K562 (cell line): ENCODE results near the gene LINC00305. TPM values are rescaled to one million over a fixed set of nuclear protein-coding genes. Genes with fewer than 3 reads are reported as not detected.

ENCODE experiments used
- ARNT ChIP-seq, 2 experiments: fragments of 450-650 bp; IDR thresholded peaks; 2 replicates each; pipeline ENCODE4 v1.6.1; 2016; ENCODE audit warnings: mild to moderate bottlenecking in 1 of 2
- CREB5 ChIP-seq: fragments of 250-450 bp; sonication (Bioruptor Pico); IDR thresholded peaks from 2 replicates; pipeline ENCODE4 v1.5.0; 2020; ENCODE audit warnings: mild to moderate bottlenecking
- FUS ChIP-seq: fragments of 200-400 bp; formaldehyde crosslinking; optimal IDR thresholded peaks from 2 replicates; pipeline ENCODE3; 2017; ENCODE audit warnings: low read depth, low read length
- HDAC2 ChIP-seq: fragments of 450-650 bp; IDR thresholded peaks from 2 replicates; pipeline ENCODE4 v1.6.1; 2016; ENCODE audit warnings: mild to moderate bottlenecking
- RBFOX2 ChIP-seq: fragments of 200-400 bp; formaldehyde crosslinking; IDR thresholded peaks from 2 replicates; pipeline ENCODE4 v1.6.1; 2017; ENCODE audit warnings: low read depth, mild to moderate bottlenecking, low read length, moderate library complexity
- SRSF1 ChIP-seq: fragments of 200-400 bp; formaldehyde crosslinking; IDR thresholded peaks from 2 replicates; pipeline ENCODE4 v1.6.1; 2017; ENCODE audit warnings: mild to moderate bottlenecking, low read depth, low read length, moderate library complexity
- polyA plus RNA-seq, 8 experiments: library from polyadenylated mRNA; depleted of rRNA in 4 of 8; stranded (reverse) in 5 of 8; unstranded in 3 of 8; fragments of >200 nt; fragmentation: Nextera tagmentation in 2 of 8; fragmentation: Illumina TruSeq in 1 of 8; extraction: Ambion mirVana in 2 of 8; extraction: Trizol in 1 of 8; gene quantifications; 2 replicates each; pipeline versions ENCODE4 v1.2.1 to v1.2.3, GENCODE V29; 2011 to 2014; ENCODE audit warnings: inconsistent platforms in 1 of 8, missing spikeins in 1 of 8
- total RNA-seq, 7 experiments: library from RNA; depleted of rRNA in 6 of 7; stranded (reverse); fragments of >200 nt in 6 of 7; fragmentation: Illumina TruSeq in 2 of 7; extraction: Trizol in 2 of 7; gene quantifications; 2 replicates each; pipeline versions ENCODE4 v1.2.1 to v1.2.3, GENCODE V29; 2011 to 2021; ENCODE audit warnings: low replicate concordance in 1 of 7
- TF ChIP-seq, protein P1 (sequence below): fragments of 200-800 bp; sonication (Bioruptor generic); IDR thresholded peaks from 2 replicates; pipeline ENCODE4 v1.6.1; 2017; ENCODE audit warnings: missing genetic modification characterization, missing compliant biosample characterization
- TF ChIP-seq, protein P2 (sequence below): fragments of 450-650 bp; formaldehyde crosslinking; IDR thresholded peaks from 2 replicates; pipeline ENCODE4 v1.4.0; 2020; ENCODE audit warnings: mild to moderate bottlenecking, mixed read lengths

The LINC00305 gene
- total and polyA plus RNA-seq, 9 of the 15 experiments (the other 6 are each of a cell fraction or from before 2014, with no cell fraction given) = not detected

- TF ChIP-seq, protein P1, sequence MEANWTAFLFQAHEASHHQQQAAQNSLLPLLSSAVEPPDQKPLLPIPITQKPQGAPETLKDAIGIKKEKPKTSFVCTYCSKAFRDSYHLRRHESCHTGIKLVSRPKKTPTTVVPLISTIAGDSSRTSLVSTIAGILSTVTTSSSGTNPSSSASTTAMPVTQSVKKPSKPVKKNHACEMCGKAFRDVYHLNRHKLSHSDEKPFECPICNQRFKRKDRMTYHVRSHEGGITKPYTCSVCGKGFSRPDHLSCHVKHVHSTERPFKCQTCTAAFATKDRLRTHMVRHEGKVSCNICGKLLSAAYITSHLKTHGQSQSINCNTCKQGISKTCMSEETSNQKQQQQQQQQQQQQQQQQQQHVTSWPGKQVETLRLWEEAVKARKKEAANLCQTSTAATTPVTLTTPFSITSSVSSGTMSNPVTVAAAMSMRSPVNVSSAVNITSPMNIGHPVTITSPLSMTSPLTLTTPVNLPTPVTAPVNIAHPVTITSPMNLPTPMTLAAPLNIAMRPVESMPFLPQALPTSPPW (CRISPR knock-in tag) = no peak
- TF ChIP-seq RBFOX2 = no peak
- TF ChIP-seq ARNT (IDR thresholded peaks at IDR 0.05) = no peak
- no peak for TF ChIP-seq FUS
- TF ChIP-seq SRSF1 = no peak
- TF ChIP-seq HDAC2 = no peak
- TF ChIP-seq, protein P2, sequence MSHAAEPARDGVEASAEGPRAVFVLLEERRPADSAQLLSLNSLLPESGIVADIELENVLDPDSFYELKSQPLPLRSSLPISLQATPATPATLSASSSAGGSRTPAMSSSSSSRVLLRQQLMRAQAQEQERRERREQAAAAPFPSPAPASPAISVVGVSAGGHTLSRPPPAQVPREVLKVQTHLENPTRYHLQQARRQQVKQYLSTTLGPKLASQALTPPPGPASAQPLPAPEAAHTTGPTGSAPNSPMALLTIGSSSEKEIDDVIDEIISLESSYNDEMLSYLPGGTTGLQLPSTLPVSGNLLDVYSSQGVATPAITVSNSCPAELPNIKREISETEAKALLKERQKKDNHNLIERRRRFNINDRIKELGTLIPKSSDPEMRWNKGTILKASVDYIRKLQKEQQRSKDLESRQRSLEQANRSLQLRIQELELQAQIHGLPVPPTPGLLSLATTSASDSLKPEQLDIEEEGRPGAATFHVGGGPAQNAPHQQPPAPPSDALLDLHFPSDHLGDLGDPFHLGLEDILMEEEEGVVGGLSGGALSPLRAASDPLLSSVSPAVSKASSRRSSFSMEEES (CRISPR knock-in tag) = no peak
- no peak for TF ChIP-seq CREB5
These were observed 54.7 kb downstream of the LINC00305 start (continued) for GRCh38 chr18:64094210-64094609.
